ENCODE measurements around the gene RNF4.

- TF ChIP-seq, protein P1, sequence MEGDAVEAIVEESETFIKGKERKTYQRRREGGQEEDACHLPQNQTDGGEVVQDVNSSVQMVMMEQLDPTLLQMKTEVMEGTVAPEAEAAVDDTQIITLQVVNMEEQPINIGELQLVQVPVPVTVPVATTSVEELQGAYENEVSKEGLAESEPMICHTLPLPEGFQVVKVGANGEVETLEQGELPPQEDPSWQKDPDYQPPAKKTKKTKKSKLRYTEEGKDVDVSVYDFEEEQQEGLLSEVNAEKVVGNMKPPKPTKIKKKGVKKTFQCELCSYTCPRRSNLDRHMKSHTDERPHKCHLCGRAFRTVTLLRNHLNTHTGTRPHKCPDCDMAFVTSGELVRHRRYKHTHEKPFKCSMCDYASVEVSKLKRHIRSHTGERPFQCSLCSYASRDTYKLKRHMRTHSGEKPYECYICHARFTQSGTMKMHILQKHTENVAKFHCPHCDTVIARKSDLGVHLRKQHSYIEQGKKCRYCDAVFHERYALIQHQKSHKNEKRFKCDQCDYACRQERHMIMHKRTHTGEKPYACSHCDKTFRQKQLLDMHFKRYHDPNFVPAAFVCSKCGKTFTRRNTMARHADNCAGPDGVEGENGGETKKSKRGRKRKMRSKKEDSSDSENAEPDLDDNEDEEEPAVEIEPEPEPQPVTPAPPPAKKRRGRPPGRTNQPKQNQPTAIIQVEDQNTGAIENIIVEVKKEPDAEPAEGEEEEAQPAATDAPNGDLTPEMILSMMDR (conservative IDR thresholded peaks at IDR 0.05 in 1 of 2, IDR thresholded peaks at IDR 0.05 in 1 of 2; ENCODE audit: low read depth in 1 of 2, low read length in 2 of 2), result no peak
- TF ChIP-seq EZH2 (IDR thresholded peaks at IDR 0.05; ENCODE audit: low read length, missing control alignments), result no peak
Measured at GRCh38 chr4:2487632-2488031, 18.7 kb downstream of the RNF4 start.

Measured in fibroblast of lung (primary cell).